ENCODE data around the gene GPN2. TPM values are rescaled to one million over a fixed set of nuclear protein-coding genes. Genes with fewer than 3 reads are reported as not detected.
A peak's percentile ranks its signal among the peaks of the same experiment; 100 is the strongest.

The GPN2 gene
- total and polyA plus RNA-seq, 9 of the 15 experiments (the other 6 are each of a cell fraction or from before 2014, with no cell fraction given) = 9.9 to 58.8 (median 20.4) TPM

DNA sequence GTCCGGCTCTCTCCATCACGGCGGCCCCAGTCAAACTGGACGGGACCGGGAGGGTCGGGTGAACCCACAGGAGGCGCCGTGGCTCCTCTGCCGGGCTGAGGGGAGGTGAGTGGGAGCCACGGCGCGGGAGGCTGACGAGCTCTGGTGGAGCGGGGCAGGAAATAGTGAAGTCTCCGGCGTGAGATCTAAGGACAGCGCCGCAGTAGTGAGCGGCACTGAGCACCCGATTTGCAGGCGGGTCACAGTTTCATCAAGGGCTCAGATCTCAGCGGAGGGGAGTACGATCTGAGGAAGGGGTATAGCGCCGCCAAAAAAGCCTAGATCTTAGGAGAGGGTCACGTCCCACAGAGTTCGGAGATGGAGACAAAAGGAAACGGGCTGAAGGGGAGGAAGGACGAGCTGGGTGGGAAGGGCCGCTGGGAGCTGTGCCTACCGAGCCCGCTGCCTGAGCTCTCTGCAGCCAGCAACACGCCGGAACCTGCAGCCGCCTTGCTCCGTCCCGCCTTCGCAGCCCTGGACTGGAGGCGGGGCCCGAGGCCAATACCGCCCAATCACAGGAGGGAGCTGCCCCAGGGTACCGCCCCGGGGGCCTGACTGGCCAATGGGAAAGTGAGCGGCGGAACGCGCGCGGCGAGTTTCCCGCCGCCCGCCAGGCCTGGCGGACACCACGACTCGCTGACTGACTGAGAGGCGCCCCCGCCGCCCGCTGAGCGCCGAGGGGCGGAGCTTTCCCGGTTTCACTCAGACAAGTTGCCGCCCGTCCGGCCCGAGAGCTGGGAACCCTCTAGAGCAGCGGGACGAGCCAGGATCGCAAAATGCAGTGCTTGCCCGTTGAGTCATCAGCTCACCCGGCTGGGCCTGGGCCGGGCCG, 25.2 kb downstream of the GPN2 start (continued):
- peak; percentile 19 for TF ChIP-seq RBM22 (IDR thresholded peaks at IDR 0.05; ENCODE audit: low read depth, low read length, poor library complexity, severe bottlenecking)
- TF ChIP-seq ZFX (CRISPR knock-in tag; IDR thresholded peaks at IDR 0.05) = peak; percentile 91; the same call in 1 of the 2 replicates
- TF ChIP-seq, protein P1, sequence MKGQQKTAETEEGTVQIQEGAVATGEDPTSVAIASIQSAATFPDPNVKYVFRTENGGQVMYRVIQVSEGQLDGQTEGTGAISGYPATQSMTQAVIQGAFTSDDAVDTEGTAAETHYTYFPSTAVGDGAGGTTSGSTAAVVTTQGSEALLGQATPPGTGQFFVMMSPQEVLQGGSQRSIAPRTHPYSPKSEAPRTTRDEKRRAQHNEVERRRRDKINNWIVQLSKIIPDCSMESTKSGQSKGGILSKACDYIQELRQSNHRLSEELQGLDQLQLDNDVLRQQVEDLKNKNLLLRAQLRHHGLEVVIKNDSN (CRISPR knock-in tag; IDR thresholded peaks at IDR 0.05) = peak; percentile 70
- TF ChIP-seq ZBTB17 (CRISPR knock-in tag; IDR thresholded peaks at IDR 0.05) = no peak
- TF ChIP-seq MAZ (CRISPR knock-in tag; conservative IDR thresholded peaks at IDR 0.05 in 1 of 2, IDR thresholded peaks at IDR 0.05 in 1 of 2) = peak; percentile 73 to 94
- no peak for TF ChIP-seq FOXA1 (IDR thresholded peaks at IDR 0.05; ENCODE audit: borderline replicate concordance)
- TF ChIP-seq ZNF584 (CRISPR knock-in tag; IDR thresholded peaks at IDR 0.05; ENCODE audit: low read depth) = no peak
- peak; percentile 61 for TF ChIP-seq HCFC1 (IDR thresholded peaks at IDR 0.05; ENCODE audit: low read depth, low read length)
- TF ChIP-seq XRCC4 (IDR thresholded peaks at IDR 0.05; ENCODE audit: extremely low read depth, insufficient read depth, insufficient read length) = no peak
- peak in 1 of 2 experiments; percentile 70; a peak in 1 of 4 replicates for TF ChIP-seq SRF (CRISPR knock-in tag; IDR thresholded peaks at IDR 0.05)
- TF ChIP-seq HNRNPLL (IDR thresholded peaks at IDR 0.05; ENCODE audit: low read depth, low read length, poor library complexity, severe bottlenecking) = peak; percentile 68
- TF ChIP-seq TRIM28 (IDR thresholded peaks at IDR 0.05) = no peak
- TF ChIP-seq ZZZ3 (IDR thresholded peaks at IDR 0.05) = no peak
- TF ChIP-seq HDAC8 (tag; IDR thresholded peaks at IDR 0.05) = no peak
- TF ChIP-seq, protein P2, sequence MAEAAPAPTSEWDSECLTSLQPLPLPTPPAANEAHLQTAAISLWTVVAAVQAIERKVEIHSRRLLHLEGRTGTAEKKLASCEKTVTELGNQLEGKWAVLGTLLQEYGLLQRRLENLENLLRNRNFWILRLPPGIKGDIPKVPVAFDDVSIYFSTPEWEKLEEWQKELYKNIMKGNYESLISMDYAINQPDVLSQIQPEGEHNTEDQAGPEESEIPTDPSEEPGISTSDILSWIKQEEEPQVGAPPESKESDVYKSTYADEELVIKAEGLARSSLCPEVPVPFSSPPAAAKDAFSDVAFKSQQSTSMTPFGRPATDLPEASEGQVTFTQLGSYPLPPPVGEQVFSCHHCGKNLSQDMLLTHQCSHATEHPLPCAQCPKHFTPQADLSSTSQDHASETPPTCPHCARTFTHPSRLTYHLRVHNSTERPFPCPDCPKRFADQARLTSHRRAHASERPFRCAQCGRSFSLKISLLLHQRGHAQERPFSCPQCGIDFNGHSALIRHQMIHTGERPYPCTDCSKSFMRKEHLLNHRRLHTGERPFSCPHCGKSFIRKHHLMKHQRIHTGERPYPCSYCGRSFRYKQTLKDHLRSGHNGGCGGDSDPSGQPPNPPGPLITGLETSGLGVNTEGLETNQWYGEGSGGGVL (CRISPR knock-in tag; IDR thresholded peaks at IDR 0.05) = no peak
- TF ChIP-seq ZNF146 (CRISPR knock-in tag; IDR thresholded peaks at IDR 0.05; ENCODE audit: unreplicated experiment) = no peak
- 0 out of 2 replicates have a peak, but pooled peaks have one; percentile 51 for TF ChIP-seq ELF4 (CRISPR knock-in tag; IDR thresholded peaks at IDR 0.05)
- peak; percentile 79 for TF ChIP-seq FIP1L1 (IDR thresholded peaks at IDR 0.05; ENCODE audit: low read depth, low read length, poor library complexity, severe bottlenecking)
- no peak for TF ChIP-seq ZNF174 (CRISPR knock-in tag; IDR thresholded peaks at IDR 0.05)
- TF ChIP-seq MTA1 (IDR thresholded peaks at IDR 0.05; ENCODE audit: borderline replicate concordance) = peak; percentile 63; the same call in 1 of the 2 replicates
- TF ChIP-seq, protein P3, sequence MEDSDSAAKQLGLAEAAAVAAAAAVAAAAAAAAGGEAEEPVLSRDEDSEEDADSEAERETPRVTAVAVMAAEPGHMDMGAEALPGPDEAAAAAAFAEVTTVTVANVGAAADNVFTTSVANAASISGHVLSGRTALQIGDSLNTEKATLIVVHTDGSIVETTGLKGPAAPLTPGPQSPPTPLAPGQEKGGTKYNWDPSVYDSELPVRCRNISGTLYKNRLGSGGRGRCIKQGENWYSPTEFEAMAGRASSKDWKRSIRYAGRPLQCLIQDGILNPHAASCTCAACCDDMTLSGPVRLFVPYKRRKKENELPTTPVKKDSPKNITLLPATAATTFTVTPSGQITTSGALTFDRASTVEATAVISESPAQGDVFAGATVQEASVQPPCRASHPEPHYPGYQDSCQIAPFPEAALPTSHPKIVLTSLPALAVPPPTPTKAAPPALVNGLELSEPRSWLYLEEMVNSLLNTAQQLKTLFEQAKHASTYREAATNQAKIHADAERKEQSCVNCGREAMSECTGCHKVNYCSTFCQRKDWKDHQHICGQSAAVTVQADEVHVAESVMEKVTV (CRISPR knock-in tag; IDR thresholded peaks at IDR 0.05) = 0 out of 2 replicates have a peak, but pooled peaks have one; percentile 10

All from K562 (cell line).